HG02970 (cell line): ENCODE data around the gene CEP44.
"Not testable (repeated sequence)": the region's sequence is repeated elsewhere in the genome, so short reads cannot be mapped to it uniquely, and the experiment has no call there.

Experiments used
- ATAC-seq: cut with Tn5 transposase; IDR thresholded peaks from one replicate; pipeline ENCODE4 v1.9.1; 2021; ENCODE audit warnings: mild to moderate bottlenecking, moderate library complexity, moderate number of reproducible peaks; ENCODE audit not compliant: unreplicated experiment, low FRiP score

Gene CEP44, protein sequence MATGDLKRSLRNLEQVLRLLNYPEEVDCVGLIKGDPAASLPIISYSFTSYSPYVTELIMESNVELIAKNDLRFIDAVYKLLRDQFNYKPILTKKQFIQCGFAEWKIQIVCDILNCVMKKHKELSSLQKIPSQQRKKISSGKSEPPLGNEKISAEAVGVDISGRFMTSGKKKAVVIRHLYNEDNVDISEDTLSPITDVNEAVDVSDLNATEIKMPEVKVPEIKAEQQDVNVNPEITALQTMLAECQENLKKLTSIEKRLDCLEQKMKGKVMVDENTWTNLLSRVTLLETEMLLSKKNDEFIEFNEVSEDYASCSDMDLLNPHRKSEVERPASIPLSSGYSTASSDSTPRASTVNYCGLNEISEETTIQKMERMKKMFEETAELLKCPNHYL

DNA sequence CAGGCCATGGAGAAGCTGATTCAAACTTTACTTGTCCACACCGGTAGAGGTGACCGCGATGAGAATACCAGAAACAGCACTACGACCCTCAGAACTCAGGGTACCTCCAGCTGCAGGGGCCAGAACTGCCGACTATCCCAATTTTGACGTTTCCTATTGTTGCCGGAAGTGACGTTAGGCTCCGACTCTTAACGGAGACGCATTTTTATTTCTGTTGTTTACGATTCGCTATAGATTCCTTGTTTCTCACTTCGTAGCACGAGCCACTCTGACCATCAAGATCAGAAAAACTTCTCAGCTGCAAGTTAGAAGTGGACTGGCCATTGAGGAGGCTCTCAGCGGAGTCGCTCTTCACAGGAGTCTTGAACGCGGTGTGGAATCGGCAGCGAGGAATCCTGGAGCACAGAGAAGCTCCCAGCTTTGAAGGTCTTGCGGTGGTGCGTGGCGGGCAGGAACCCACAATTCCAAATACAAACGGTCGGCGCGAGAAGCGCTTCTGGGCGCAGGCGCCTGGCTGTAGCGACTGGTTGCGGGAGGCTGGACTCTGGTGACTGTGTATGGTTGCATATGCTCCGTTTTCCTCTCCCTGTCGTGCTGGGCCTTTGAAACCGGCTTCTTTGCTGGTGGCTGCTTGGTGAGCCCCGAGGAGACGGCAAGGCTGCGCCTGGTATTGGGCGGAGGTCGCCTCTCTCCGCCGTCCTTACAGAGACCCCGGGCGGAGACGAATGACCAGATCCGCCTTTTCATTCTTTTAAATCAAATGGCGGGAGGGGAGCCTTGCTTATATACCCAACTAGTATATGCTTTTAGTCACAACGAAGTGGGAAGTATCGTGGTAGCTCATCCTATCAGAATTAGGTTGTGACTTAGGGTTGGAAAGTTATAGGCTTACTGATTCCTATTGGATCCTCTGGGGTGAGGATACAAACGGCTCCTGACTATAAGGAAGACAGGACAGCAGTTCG, at the start of gene CEP44, which contains the start of gene FBXO8:
Gene CEP44, plus strand, starts transcription at position 405 of the 965 bp plus-strand sequence. CDS start 15,211 bp downstream, outside the sequence.
Gene FBXO8, minus strand, starts transcription at position 161 of the 965 bp plus-strand sequence. CDS start 20,575 bp downstream, outside the sequence.
- peak; percentile 60 for ATAC-seq

DNA sequence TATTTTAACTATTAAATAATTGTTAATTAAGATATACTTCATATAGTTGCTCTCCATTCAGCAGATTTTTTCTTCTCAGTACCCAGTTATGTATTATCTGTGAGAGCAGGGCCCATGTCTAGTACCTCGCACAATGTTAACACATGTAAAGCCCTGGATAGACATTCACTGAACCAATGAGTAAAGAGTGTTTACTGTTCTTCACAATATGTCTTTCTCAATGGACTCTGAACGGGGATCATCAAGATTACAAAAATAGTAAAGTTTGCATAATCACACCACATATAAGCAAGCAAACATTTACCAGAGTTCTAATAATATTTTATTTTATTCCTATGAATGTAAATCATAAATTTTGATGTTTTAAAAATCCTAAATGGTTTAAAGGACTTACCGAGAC, 47.4 kb upstream of the CEP44 start:
- ATAC-seq = no peak

DNA sequence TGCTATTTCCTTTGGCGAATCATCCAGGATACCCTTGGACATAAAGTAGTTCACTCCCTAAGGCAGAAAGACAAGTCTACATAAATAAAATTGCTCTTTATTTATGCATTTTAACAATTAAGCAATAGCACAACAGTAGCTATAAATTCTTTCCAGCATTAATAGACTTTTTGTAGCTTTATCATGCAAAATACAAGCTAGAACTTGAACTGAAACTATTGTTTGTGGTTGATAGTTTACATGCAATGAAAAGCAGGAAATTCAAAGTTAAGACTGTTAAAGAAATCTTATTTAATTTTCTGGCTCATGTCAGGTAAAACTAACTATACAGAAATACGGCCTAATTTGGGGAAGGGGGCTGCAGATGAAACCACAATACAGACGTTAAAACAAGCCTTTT, 42.5 kb upstream of the CEP44 start:
- ATAC-seq = no peak

DNA sequence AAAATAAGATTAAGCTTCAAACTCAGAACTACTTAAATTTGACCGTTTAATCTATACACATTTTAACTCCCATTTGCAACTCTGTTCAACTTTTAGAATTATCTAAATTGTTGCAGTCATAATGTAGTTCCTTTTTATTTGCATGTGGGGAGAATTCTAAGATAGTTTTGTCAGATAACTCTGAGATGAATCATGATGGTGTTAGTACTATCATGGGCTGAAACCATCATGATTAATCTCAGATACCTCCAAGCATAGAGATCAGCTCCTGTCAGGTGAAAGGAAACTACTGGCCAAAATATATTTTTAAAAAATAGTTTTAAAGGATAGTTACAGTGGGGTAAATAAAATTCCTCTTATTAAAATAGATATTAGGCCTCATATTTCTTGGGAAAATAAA, 39.3 kb upstream of the CEP44 start:
- ATAC-seq = no peak

DNA sequence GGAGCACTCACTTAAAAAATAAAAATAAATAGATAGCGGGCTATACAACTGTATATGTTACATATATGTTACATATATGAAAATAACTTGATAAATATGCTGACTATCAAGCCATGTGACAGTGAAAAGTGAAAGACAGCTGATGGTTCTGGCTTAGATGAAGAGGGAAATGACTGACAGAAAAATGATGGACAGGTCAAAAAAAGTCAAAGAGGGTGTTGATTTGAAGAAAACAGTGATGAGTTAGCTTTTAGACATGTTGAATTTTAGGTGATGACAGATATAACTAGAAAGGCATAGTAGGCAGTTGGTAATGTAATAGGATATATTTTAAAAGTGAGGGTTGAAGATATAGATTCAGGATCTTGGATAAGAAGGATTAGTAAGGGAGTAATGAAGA, 38.0 kb upstream of the CEP44 start:
- no peak for ATAC-seq

DNA sequence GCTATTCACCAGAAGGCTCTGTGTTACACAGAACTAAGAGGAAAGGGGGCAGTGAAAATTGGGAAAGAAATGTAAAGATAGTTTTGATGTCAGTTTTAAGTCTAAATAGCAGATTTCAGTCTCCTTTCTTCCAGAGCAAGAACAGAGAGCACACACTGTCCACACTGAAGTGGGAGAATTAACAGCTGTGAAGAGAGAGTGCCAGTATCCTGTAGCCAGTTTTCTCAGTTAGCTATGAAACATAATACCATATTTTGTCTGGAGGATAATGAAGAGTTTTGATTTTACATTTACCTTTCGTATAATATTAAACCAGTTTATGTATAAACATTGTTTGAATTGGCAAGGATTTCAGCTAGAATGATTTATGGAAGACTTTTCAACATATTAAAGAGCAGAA, 35.3 kb upstream of the CEP44 start:
- ATAC-seq = no peak

GRCh38 chr4:174252412-174252811, 31.3 kb upstream of the CEP44 start:
- ATAC-seq = no peak

- no peak for ATAC-seq
Observed at GRCh38 chr4:174254613-174255012, 29.1 kb upstream of the CEP44 start.

- no peak for ATAC-seq
Observed at GRCh38 chr4:174255374-174255773, 28.3 kb upstream of the CEP44 start.

- no peak for ATAC-seq
Observed at GRCh38 chr4:174255786-174256185, 27.9 kb upstream of the CEP44 start.

DNA sequence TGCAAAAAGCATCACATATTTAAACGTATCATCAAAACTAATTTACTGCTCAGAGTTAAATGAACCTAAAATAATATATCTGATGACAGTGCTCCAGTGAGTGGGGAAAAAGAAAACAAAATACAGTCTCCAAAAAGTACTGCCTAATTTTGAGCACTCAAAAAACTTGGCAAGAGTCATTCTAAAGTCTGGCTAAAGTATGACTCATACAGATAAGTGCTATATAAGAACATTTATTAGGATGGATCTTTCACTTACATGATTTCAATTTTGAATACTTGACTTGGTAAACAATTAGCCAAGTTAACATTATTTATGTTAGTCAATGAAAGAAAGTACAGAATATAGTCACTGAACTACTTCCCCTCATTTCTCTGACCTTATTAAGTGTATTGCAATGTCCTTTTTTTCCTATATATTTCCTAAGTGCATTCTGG, 27.4 kb upstream of the CEP44 start:
- no peak for ATAC-seq

GRCh38 chr4:174259580-174259979, 24.1 kb upstream of the CEP44 start:
- no peak for ATAC-seq

DNA sequence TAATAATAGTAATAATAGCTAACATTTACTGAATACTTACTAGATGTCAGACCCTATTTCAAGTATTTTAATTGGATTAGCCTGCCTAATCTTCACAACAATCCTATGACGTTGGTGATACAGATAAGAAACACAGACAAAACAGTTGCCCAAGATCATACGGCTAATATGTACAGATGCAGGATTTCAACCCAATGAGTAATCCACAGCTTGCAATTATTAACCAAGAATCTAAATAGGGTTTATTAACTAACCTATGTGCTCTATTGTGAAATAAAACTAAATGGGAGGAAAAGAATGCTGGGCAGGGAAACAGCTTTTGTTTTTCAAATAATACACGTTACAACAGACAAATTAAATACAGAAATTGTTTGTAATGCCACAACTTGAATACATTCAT, 23.6 kb upstream of the CEP44 start:
- ATAC-seq = peak; percentile 72

DNA sequence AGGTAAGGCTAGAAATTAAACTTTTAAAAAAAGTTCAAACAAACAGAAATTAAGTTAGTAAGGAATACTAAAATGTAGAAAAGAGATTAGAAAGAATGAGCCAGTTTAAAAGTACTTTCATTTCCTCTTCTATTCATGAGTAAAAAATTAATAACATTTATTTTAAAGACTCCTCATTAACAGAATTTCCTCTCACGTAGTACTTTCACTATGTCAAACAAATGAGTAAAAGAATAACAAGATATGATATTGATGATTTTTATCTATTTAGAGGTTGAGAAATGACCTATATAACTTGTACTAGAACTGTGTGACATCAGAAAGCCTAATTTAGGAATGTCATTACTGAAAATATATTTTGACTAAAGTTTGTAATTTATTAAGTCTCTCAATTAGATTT, 22.3 kb upstream of the CEP44 start:
- ATAC-seq = not testable (repeated sequence)

GRCh38 chr4:174262624-174263444, 20.9 kb upstream of the CEP44 start:
- ATAC-seq = no peak

GRCh38 chr4:174263445-174263736, 20.3 kb upstream of the CEP44 start:
- no peak for ATAC-seq

DNA sequence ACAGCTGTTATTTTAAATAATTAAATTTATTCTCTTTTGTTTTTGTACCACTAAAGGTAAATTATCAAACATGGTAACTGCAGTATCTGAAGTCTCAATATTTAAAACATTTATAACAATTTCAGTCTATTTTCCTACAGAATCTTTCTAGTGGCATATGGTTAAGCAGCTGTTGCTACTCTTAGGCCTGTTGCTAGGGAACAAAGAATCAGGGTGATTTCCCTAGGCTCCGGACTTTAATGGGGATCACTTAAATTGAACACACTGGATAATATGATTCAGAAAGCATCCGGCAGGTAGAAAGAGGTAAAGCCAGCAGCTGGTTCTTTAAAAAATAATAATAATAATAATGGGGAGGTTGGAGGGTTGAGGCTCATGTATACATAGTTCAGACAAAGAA, 17.8 kb upstream of the CEP44 start:
- no peak for ATAC-seq

DNA sequence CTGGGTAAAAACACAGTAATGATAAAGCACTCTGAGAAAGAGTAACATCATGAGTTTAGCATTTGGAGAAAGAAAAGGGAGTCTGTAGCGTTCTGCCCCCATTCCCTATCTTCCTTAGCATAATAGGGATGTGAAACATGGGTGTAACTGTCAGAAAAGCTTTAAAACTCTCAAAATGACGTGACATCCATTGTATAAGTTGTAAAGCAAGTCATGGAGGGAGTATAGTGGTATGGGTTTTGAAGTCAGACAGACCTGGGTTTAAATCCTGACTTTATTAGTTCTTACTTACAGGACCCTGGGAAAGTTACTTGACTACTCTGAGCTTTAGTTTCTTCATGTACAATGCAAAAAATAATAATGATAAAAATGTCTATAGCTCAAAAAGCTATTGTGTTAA, 17.3 kb upstream of the CEP44 start:
- no peak for ATAC-seq

GRCh38 chr4:174273930-174274329, 9.8 kb upstream of the CEP44 start:
- ATAC-seq = no peak

DNA sequence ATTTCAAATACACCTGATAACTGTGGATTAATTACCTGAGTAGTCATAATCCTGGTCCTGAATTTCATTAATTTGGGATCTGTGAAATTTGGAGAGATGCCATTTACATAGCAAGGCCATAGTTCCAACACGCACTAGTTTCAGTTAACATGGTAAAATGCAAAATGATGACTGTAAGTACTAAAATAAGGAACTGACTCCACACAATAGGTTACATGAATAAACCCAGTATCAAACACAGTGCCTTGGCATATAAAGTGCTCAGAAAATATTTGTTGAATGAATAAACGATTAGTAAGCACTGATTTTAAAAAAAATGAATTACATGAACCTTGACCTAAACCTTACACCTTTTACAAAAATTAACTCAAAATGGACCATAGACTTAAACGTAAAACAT, 9.3 kb upstream of the CEP44 start:
- no peak for ATAC-seq

DNA sequence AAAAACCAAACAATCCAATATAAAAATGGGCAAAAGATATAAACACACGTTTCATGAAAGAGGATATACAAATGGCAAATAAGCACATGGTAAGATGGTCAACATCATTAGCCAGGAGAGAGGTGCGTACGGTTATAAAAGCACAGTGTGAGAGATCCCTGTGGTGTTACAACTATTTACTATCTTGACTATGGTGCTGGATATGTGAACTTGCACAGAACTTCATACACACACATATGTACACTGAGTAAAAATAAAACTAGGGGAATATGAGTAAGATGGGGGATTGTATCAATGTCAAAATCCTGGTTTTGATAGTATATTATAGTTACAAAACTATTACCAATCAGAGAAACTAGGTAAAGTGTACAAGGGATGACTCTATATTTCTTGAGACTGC, 8.6 kb upstream of the CEP44 start:
- no peak for ATAC-seq
